Left lung (tissue), 10 donors: Measurements from ENCODE around the gene LARGE1. TPM values are rescaled to one million over a fixed set of nuclear protein-coding genes. Genes with fewer than 3 reads are reported as not detected.

ENCODE experiments used
- ATAC-seq: fragments of 200-7000 bp; cut with Tn5 transposase; one replicate; pipeline ENCODE4 v1.9.1; 2020; ENCODE audit warnings: moderate library complexity
- DNase-seq, 4 donors: peaks; one replicate each; pipeline ENCODE4 v3.0.0-alpha.2; 2013 to 2020
- H3K27ac ChIP-seq, 2 donors: fragments of 200-600 bp; sonication (generic) in 1 of 2; one replicate each; pipeline versions ENCODE4 v1.5.0 to v1.8.0; 2020 to 2021
- H3K27me3 ChIP-seq, 2 donors: fragments of 200-600 bp; sonication (generic) in 1 of 2; one replicate each; pipeline versions ENCODE4 v1.5.0 to v1.8.0; 2020 to 2021
- H3K36me3 ChIP-seq, 2 donors: fragments of 200-600 bp; sonication (generic) in 1 of 2; one replicate each; pipeline versions ENCODE4 v1.5.0 to v1.8.0; 2020 to 2021
- H3K4me1 ChIP-seq, 2 donors: fragments of 200-600 bp; one replicate each; pipeline ENCODE4 v1.8.0; 2021
- H3K4me3 ChIP-seq, 2 donors: fragments of 200-600 bp; sonication (generic) in 1 of 2; one replicate each; pipeline versions ENCODE4 v1.5.0 to v1.8.0; 2020 to 2021; ENCODE audit warnings: mild to moderate bottlenecking in 1 of 2
- H3K9me3 ChIP-seq, 2 donors: fragments of 200-600 bp; sonication (generic) in 1 of 2; one replicate each; pipeline versions ENCODE4 v1.5.0 to v1.8.0; 2020 to 2021
- CTCF ChIP-seq, 2 donors: fragments of 200-600 bp; sonication (generic) in 1 of 2; IDR thresholded peaks; one replicate each; pipeline versions ENCODE4 v1.5.0 to v1.8.0; 2021; ENCODE audit warnings: antibody characterized with exemption in 2 of 2
- intact Hi-C, 2 donors: fragments of 100-400 bp; cut with DNase I; formaldehyde crosslinking; loops; one replicate each; pipeline versions ENCODE4 v1.11.2 to v1.14.2; 2022
- polyA plus RNA-seq, 6 donors: library from polyadenylated mRNA; unstranded; fragments of 120-200 nt; gene quantifications; one replicate each; pipeline ENCODE4 v1.2.1, GENCODE V29; 2013; ENCODE audit not compliant: insufficient read length in 6 of 6
- total RNA-seq, 2 donors: library from RNA; stranded (reverse); fragmentation: NEBNext Ultra II Directional; extraction: Animal tissue kit (Norgen Biotek cat#: 25700); gene quantifications; one replicate each; pipeline ENCODE4 v1.2.1, GENCODE V29; 2021
- donor health status: DM: no; HTN: yes; CAD: no.
- donor health status: DM: no; HTN: no; CAD: no.

Gene LARGE1
- total and polyA plus RNA-seq, 8 donors, result 22.4 to 36.1 (median 33.2) TPM

GRCh38 chr22:33272871-33273270 is 647.4 kb downstream of the LARGE1 start:
- peaks cover 0 to 5% of the 10 kb centered on the region in 2 donors for H3K36me3 ChIP-seq

GRCh38 chr22:33272180-33272579 is 648.1 kb downstream of the LARGE1 start:
- TF ChIP-seq CTCF (IDR thresholded peaks at IDR 0.05), result no peak
- ATAC-seq (no peak), DNase-seq (no peak)
- H3K9me3 ChIP-seq, result no peaks in the 10 kb centered on the region
- H3K4me3 ChIP-seq, result no peak overlapping the region
- H3K4me1 ChIP-seq, result no peaks in the 10 kb centered on the region
- H3K27me3 ChIP-seq, result no peaks in the 10 kb centered on the region
- intact Hi-C loops, result no loop called here
- H3K36me3 ChIP-seq, result peaks cover 0 to 5% of the 10 kb centered on the region in 2 donors
- no peak overlapping the region for H3K27ac ChIP-seq

More at GRCh38 chr22:33272871-33273270, 647.4 kb downstream of the LARGE1 start:
- H3K27ac ChIP-seq, result no peak overlapping the region
- no peaks in the 10 kb centered on the region for H3K4me1 ChIP-seq
- DNase-seq (no peak), ATAC-seq (no peak)
- intact Hi-C loops, result no loop called here
- no peak for TF ChIP-seq CTCF (IDR thresholded peaks at IDR 0.05)
- no peak overlapping the region for H3K4me3 ChIP-seq
- no peaks in the 10 kb centered on the region for H3K9me3 ChIP-seq
- no peaks in the 10 kb centered on the region for H3K27me3 ChIP-seq

GRCh38 chr22:33271390-33272161 is 648.7 kb downstream of the LARGE1 start:
- ATAC-seq, result peak; percentile 42

GRCh38 chr22:33270596-33270995 is 649.7 kb downstream of the LARGE1 start:
- Histone ChIP-seq H3K36me3 (no peaks in the 10 kb centered on the region), H3K9me3 (no peaks in the 10 kb centered on the region), H3K27ac (no peak overlapping the region), H3K4me1 (no peaks in the 10 kb centered on the region), H3K27me3 (no peaks in the 10 kb centered on the region), H3K4me3 (no peak overlapping the region)
- ATAC-seq (no peak), DNase-seq (no peak)
- TF ChIP-seq CTCF (IDR thresholded peaks at IDR 0.05), result no peak
- intact Hi-C loops, result no loop called here

More at GRCh38 chr22:33271390-33272161, 648.7 kb downstream of the LARGE1 start:
- H3K4me1 ChIP-seq, result no peaks in the 10 kb centered on the region
- peak in 1 of 4 donors; percentile 16 for DNase-seq
- no peaks in the 10 kb centered on the region for H3K27me3 ChIP-seq
- H3K27ac ChIP-seq, result no peak overlapping the region
- TF ChIP-seq CTCF (IDR thresholded peaks at IDR 0.05), result no peak
- H3K9me3 ChIP-seq, result no peaks in the 10 kb centered on the region
- H3K36me3 ChIP-seq, result no peaks in the 10 kb centered on the region
- intact Hi-C loops, result no loop called here
- H3K4me3 ChIP-seq, result no peak overlapping the region

GRCh38 chr22:33261699-33262098 is 658.6 kb downstream of the LARGE1 start:
- H3K9me3 ChIP-seq, result no peaks in the 10 kb centered on the region
- H3K27ac ChIP-seq, result no peak overlapping the region
- no peak for TF ChIP-seq CTCF (IDR thresholded peaks at IDR 0.05)
- no peak overlapping the region for H3K4me3 ChIP-seq
- H3K27me3 ChIP-seq, result peaks cover 0 to 22% of the 10 kb centered on the region in 2 donors
- DNase-seq, result no peak
- no peaks in the 10 kb centered on the region for H3K36me3 ChIP-seq
- H3K4me1 ChIP-seq, result no peaks in the 10 kb centered on the region
- intact Hi-C loops, result no loop called here
- no peak for ATAC-seq
